Measurements from ENCODE around the gene GDE1. TPM values are rescaled to one million over a fixed set of nuclear protein-coding genes. Genes with fewer than 3 reads are reported as not detected.
A peak's percentile ranks its signal among the peaks of the same experiment; 100 is the strongest.

The GDE1 gene
- total and polyA plus RNA-seq, 11 donors: 53.3 to 134 (median 95.4) TPM

DNA sequence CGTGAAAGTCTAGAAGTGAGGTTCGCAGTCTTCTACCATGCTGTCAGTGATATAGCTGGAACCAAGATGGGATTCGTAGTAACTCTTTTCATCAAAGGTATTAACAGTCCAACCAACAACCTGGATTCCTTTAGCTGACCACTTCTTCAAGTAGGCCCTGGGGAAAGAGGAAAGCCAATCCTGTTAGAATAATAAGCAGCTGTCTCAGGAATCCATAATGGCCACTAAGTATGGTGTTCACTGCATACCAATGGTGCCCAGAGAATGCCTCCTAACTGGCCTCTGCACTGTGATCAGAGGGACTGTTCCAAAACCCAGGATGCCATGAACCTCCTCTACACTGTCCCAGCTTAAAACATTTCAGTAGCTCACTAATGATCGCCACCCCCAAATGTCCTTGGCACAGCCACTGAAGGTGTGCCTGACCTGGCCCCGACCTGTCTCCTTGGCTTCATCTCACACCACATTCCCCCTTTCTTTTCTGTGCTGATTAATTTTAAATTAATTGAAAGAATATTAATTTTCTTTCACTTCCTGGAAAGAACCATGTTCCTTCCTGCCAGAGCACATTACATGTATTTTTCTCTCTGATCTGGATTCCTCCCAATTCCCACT lies 18.3 kb downstream of the GDE1 start:
- no peaks in the 10 kb centered on the region for H3K9me3 ChIP-seq
- TF ChIP-seq POLR2A (IDR thresholded peaks at IDR 0.05) (no peak), CTCF (IDR thresholded peaks at IDR 0.05) (no peak)
- peaks cover 0 to 99% (median 87%) of the 10 kb centered on the region in 9 donors for H3K36me3 ChIP-seq
- H3K27ac ChIP-seq: no peak overlapping the region
- WGBS, 4 donors: 92 to 98% (median 94%) methylated on average over 5 of the region's 5 CpGs
- no peak overlapping the region for H3K4me3 ChIP-seq
- no peaks in the 10 kb centered on the region for H3K27me3 ChIP-seq
- H3K4me1 ChIP-seq: peaks cover 0 to 12% (median 2%) of the 10 kb centered on the region in 12 donors
- no peak for ATAC-seq
- intact Hi-C loops (cut with DNase I): loop anchor here (1.0 to 10.0 kb wide), 7 partner anchors 329 to 519 kb away; partner anchors contain the start of genes SYT17 (in 1 of the 10) and TMC7 (in 1 of the 10)
- no peak for DNase-seq

- WGBS, 4 donors: 93 to 98% (median 95%) methylated on average over 3 of the region's 3 CpGs
- intact Hi-C loops (cut with DNase I): loop anchor here (1.0 to 10.0 kb wide), 7 partner anchors 328 to 518 kb away; partner anchors contain the start of genes SYT17 (in 1 of the 10) and TMC7 (in 1 of the 10)
- ATAC-seq (peak in 3 of 4 donors; percentile 63 to 72 (median 65)), DNase-seq (peak in 4 of 5 donors; percentile 57 to 69 (median 60))
- Histone ChIP-seq H3K27me3 (no peaks in the 10 kb centered on the region), H3K36me3 (peaks cover 0 to 97% (median 78%) of the 10 kb centered on the region in 9 donors), H3K4me3 (no peak overlapping the region), H3K27ac (no peak overlapping the region), H3K4me1 (peaks cover 0 to 12% (median 2%) of the 10 kb centered on the region in 12 donors), H3K9me3 (no peaks in the 10 kb centered on the region)
- TF ChIP-seq CTCF (IDR thresholded peaks at IDR 0.05): peak; percentile 55 to 79 (median 68)
- no peak for TF ChIP-seq POLR2A (IDR thresholded peaks at IDR 0.05)
Observed at GRCh38 chr16:19502395-19503131, 19.3 kb downstream of the GDE1 start.

- no peak for TF ChIP-seq POLR2A (IDR thresholded peaks at IDR 0.05)
- no peak for TF ChIP-seq CTCF (IDR thresholded peaks at IDR 0.05)
- Histone ChIP-seq H3K27ac (no peak overlapping the region), H3K4me3 (no peak overlapping the region), H3K9me3 (no peaks in the 10 kb centered on the region), H3K27me3 (no peaks in the 10 kb centered on the region), H3K4me1 (no peaks in the 10 kb centered on the region), H3K36me3 (peaks cover 0 to 69% (median 53%) of the 10 kb centered on the region in 9 donors)
- 65 to 91% (median 86%) methylated on average over 3 of the region's 3 CpGs for WGBS, 4 donors
- ATAC-seq (no peak), DNase-seq (no peak)
- intact Hi-C loops (cut with DNase I): no loop called here
Observed at GRCh38 chr16:19499481-19499880, 22.4 kb downstream of the GDE1 start.

GRCh38 chr16:19499006-19499405 lies 22.9 kb downstream of the GDE1 start:
- Histone ChIP-seq H3K4me1 (peaks cover 0 to 3% (median 0%) of the 10 kb centered on the region in 12 donors), H3K27me3 (no peaks in the 10 kb centered on the region), H3K9me3 (no peaks in the 10 kb centered on the region), H3K36me3 (peaks cover 0 to 64% (median 48%) of the 10 kb centered on the region in 9 donors), H3K27ac (no peak overlapping the region), H3K4me3 (no peak overlapping the region)
- DNase-seq (no peak), ATAC-seq (no peak)
- WGBS, 4 donors: 73 to 84% (median 77%) methylated on average over 5 of the region's 5 CpGs
- no peak for TF ChIP-seq POLR2A (IDR thresholded peaks at IDR 0.05)
- TF ChIP-seq CTCF (IDR thresholded peaks at IDR 0.05): no peak
- intact Hi-C loops (cut with DNase I): no loop called here
